Lower lobe of right lung (tissue), 2 donors: ENCODE data around the gene BIRC2. TPM values are rescaled to one million over a fixed set of nuclear protein-coding genes. Genes with fewer than 3 reads are reported as not detected.

Experiments used
- ATAC-seq, 2 donors: fragments of 200-7000 bp; cut with Tn5 transposase; one replicate each; pipeline ENCODE4 v1.9.1; 2020 to 2022; ENCODE audit warnings: mild to moderate bottlenecking in 2 of 2, moderate library complexity in 2 of 2
- DNase-seq: peaks from one replicate; pipeline ENCODE4 v3.0.0-alpha.2; 2020
- H3K27ac ChIP-seq: fragments of 200-600 bp; one replicate; pipeline ENCODE4 v1.8.0; 2022
- H3K27me3 ChIP-seq: fragments of 200-600 bp; one replicate; pipeline ENCODE4 v1.8.0; 2022; ENCODE audit warnings: low read depth
- H3K36me3 ChIP-seq: fragments of 200-600 bp; one replicate; pipeline ENCODE4 v1.8.0; 2022; ENCODE audit warnings: mild to moderate bottlenecking
- H3K4me1 ChIP-seq: fragments of 200-600 bp; one replicate; pipeline ENCODE4 v1.8.0; 2022
- H3K4me3 ChIP-seq: fragments of 200-600 bp; one replicate; pipeline ENCODE4 v1.8.0; 2022; ENCODE audit warnings: mild to moderate bottlenecking
- H3K9me3 ChIP-seq: fragments of 200-600 bp; one replicate; pipeline ENCODE4 v1.8.0; 2022
- intact Hi-C: fragments of 100-400 bp; cut with DNase I; formaldehyde crosslinking; loops from one replicate; pipeline ENCODE4 v1.11.0; 2022
- total RNA-seq: library from RNA; stranded (reverse); fragmentation: NEBNext Ultra II Directional; extraction: Animal tissue kit (Norgen Biotek cat#: 25700); gene quantifications from one replicate; pipeline ENCODE4 v1.2.1, GENCODE V29; 2021
- TF ChIP-seq, protein P1 (sequence below): fragments of 200-600 bp; IDR thresholded peaks from one replicate; pipeline ENCODE4 v1.8.0; 2022; ENCODE audit warnings: antibody characterized with exemption, mild to moderate bottlenecking
- donor health status: DM: no; HTN: yes; CAD: no; lungs with severe emphysema.

Gene BIRC2
- total RNA-seq, 1 donor from 2014 or later: 46.0 TPM

DNA sequence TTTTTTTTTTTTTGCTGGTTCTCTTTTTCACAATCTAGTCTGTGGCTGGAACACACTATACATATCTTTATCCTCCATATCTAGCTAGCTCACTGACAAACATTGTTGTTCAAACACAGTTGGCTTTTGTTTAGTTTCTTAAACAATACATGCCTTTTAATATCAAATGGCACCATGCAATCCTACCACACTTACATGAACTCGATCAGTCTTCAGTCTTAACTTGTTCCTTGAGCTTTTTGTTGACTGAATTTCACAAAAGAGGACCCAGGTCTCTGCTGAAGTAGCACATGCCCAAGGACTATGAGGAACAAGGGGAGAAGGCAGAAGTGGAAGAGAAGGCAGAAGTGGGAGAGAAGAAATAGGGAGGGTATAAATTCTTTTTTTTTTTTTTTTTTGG lies 80.1 kb downstream of the BIRC2 start:
- H3K36me3 ChIP-seq: no peaks in the 10 kb centered on the region
- H3K4me3 ChIP-seq: no peak overlapping the region
- no peak for DNase-seq
- H3K4me1 ChIP-seq: peaks cover 11% of the 10 kb centered on the region
- H3K27ac ChIP-seq: no peak overlapping the region
- TF ChIP-seq, protein P1, sequence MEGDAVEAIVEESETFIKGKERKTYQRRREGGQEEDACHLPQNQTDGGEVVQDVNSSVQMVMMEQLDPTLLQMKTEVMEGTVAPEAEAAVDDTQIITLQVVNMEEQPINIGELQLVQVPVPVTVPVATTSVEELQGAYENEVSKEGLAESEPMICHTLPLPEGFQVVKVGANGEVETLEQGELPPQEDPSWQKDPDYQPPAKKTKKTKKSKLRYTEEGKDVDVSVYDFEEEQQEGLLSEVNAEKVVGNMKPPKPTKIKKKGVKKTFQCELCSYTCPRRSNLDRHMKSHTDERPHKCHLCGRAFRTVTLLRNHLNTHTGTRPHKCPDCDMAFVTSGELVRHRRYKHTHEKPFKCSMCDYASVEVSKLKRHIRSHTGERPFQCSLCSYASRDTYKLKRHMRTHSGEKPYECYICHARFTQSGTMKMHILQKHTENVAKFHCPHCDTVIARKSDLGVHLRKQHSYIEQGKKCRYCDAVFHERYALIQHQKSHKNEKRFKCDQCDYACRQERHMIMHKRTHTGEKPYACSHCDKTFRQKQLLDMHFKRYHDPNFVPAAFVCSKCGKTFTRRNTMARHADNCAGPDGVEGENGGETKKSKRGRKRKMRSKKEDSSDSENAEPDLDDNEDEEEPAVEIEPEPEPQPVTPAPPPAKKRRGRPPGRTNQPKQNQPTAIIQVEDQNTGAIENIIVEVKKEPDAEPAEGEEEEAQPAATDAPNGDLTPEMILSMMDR: no peak
- H3K27me3 ChIP-seq: no peaks in the 10 kb centered on the region
- intact Hi-C loops: no loop called here
- no peaks in the 10 kb centered on the region for H3K9me3 ChIP-seq
- no peak for ATAC-seq

Other genes starting within 250 kb of the BIRC2 start
- gene YAP1, start 236.8 kb upstream of the BIRC2 start, total RNA-seq: 105 TPM
- gene BIRC3, start 29.7 kb upstream of the BIRC2 start, total RNA-seq: 17.8 TPM
- 199 TPM for gene TMEM123, start 105.6 kb downstream of the BIRC2 start, total RNA-seq
- 7.1 TPM for gene MMP7, start 183.5 kb downstream of the BIRC2 start, total RNA-seq